Skin epidermis (tissue), 12 donors: ENCODE measurements around the gene AP4E1.
"Not testable (repeated sequence)": the region's sequence is repeated elsewhere in the genome, so short reads cannot be mapped to it uniquely, and the experiment has no call there.

Experiments
- H3K27ac ChIP-seq, 21 experiments: fragments of 200-600 bp; sonication (generic) in 11 of 21; one replicate each; pipeline ENCODE4 v1.5.0; 2020; ENCODE audit warnings: mild to moderate bottlenecking in 3 of 21, inconsistent platforms in 2 of 21, moderate library complexity in 2 of 21
- H3K4me3 ChIP-seq, 7 experiments: fragments of 200-600 bp; sonication (generic) in 2 of 7; one replicate each; pipeline ENCODE4 v1.5.0; 2020; ENCODE audit warnings: inconsistent platforms in 2 of 7, mild to moderate bottlenecking in 2 of 7, moderate library complexity in 1 of 7

Gene AP4E1

GRCh38 chr15:50908209-50909009 is at the start of gene AP4E1:
Gene AP4E1, plus strand, starts transcription at chr15:50908683. Its CDS starts 96 bp downstream, at chr15:50908779.
- Histone ChIP-seq H3K4me3 (peak within 1 kb of the TSS; percentile 67 to 98 (median 89)), H3K27ac (peak within 1 kb of the TSS; percentile 74 to 98 (median 93))

- no peak overlapping the region for H3K27ac ChIP-seq
- no peak overlapping the region for H3K4me3 ChIP-seq
Observed at GRCh38 chr15:50860824-50861223, 47.7 kb upstream of the AP4E1 start.

- H3K27ac ChIP-seq: no peak overlapping the region
- H3K4me3 ChIP-seq: no peak overlapping the region
Observed at GRCh38 chr15:50862553-50862952, 45.9 kb upstream of the AP4E1 start.

GRCh38 chr15:50864873-50865272 is 43.6 kb upstream of the AP4E1 start:
- H3K27ac ChIP-seq: no peak overlapping the region
- no peak overlapping the region for H3K4me3 ChIP-seq

GRCh38 chr15:50865515-50866353 is 42.7 kb upstream of the AP4E1 start:
- Histone ChIP-seq H3K4me3 (no peak overlapping the region), H3K27ac (no peak overlapping the region)

GRCh38 chr15:50871832-50872231 is 36.7 kb upstream of the AP4E1 start:
- Histone ChIP-seq H3K4me3 (no peak overlapping the region), H3K27ac (no peak overlapping the region)

GRCh38 chr15:50872832-50873426 is 35.6 kb upstream of the AP4E1 start:
- Histone ChIP-seq H3K4me3 (no peak overlapping the region), H3K27ac (no peak overlapping the region)

- Histone ChIP-seq H3K4me3 (no peak overlapping the region), H3K27ac (no peak overlapping the region)
Observed at GRCh38 chr15:50873935-50874361, 34.5 kb upstream of the AP4E1 start.

- H3K4me3 ChIP-seq, H3K27ac ChIP-seq: not testable (repeated sequence)
Observed at GRCh38 chr15:50875238-50875637, 33.2 kb upstream of the AP4E1 start.

GRCh38 chr15:50876260-50876988 is 32.1 kb upstream of the AP4E1 start:
- H3K4me3 ChIP-seq: peak overlapping the region; percentile 16 to 39 (median 23)
- H3K27ac ChIP-seq: peak overlapping the region in 7 of 21 experiments; percentile 3 to 72 (median 31)

- peak overlapping the region in 7 of 21 experiments; percentile 3 to 72 (median 31) for H3K27ac ChIP-seq
Observed at GRCh38 chr15:50876989-50877360, 31.5 kb upstream of the AP4E1 start.

GRCh38 chr15:50879016-50879617 is 29.4 kb upstream of the AP4E1 start:
- Histone ChIP-seq H3K4me3 (no peak overlapping the region), H3K27ac (peak overlapping the region in 2 of 21 experiments; percentile 14 to 62)

More at GRCh38 chr15:50876989-50877360, 31.5 kb upstream of the AP4E1 start:
- H3K4me3 ChIP-seq: peak overlapping the region; percentile 16 to 39 (median 23)

GRCh38 chr15:50880206-50880605 is 28.3 kb upstream of the AP4E1 start:
- no peak overlapping the region for H3K4me3 ChIP-seq
- peak overlapping the region in 10 of 21 experiments; percentile 13 to 69 (median 44) for H3K27ac ChIP-seq

- peak overlapping the region in 14 of 21 experiments; percentile 2 to 69 (median 42) for H3K27ac ChIP-seq
Observed at GRCh38 chr15:50880651-50881114, 27.8 kb upstream of the AP4E1 start.

GRCh38 chr15:50881121-50882048 is 27.1 kb upstream of the AP4E1 start:
- no peak overlapping the region for H3K4me3 ChIP-seq
- H3K27ac ChIP-seq: peak overlapping the region in 14 of 21 experiments; percentile 2 to 69 (median 42)

More at GRCh38 chr15:50880651-50881114, 27.8 kb upstream of the AP4E1 start:
- H3K4me3 ChIP-seq: no peak overlapping the region

- no peak overlapping the region for H3K4me3 ChIP-seq
- peak overlapping the region in 10 of 21 experiments; percentile 18 to 87 (median 77) for H3K27ac ChIP-seq
Observed at GRCh38 chr15:50883903-50884302, 24.6 kb upstream of the AP4E1 start.

GRCh38 chr15:50884540-50884939 is 23.9 kb upstream of the AP4E1 start:
- Histone ChIP-seq H3K4me3 (no peak overlapping the region), H3K27ac (peak overlapping the region in 16 of 21 experiments; percentile 18 to 87 (median 76))

GRCh38 chr15:50886139-50886467 is 22.4 kb upstream of the AP4E1 start:
- no peak overlapping the region for H3K4me3 ChIP-seq
- H3K27ac ChIP-seq: peak overlapping the region in 8 of 21 experiments; percentile 67 to 83 (median 75)
